Mesothelial cell of epicardium (in vitro differentiated cells): ENCODE measurements around the gene RDH12. TPM values are rescaled to one million over a fixed set of nuclear protein-coding genes. Genes with fewer than 3 reads are reported as not detected.
"Not testable (repeated sequence)": the region's sequence is repeated elsewhere in the genome, so short reads cannot be mapped to it uniquely, and the experiment has no call there.

Source experiments
- DNase-seq, 2 experiments: peaks; one replicate each; pipeline ENCODE4 v3.0.0; 2021; ENCODE audit warnings: low spot score in 2 of 2; ENCODE audit not compliant: unreplicated experiment in 2 of 2
- H3K27ac Mint-ChIP-seq: 2 replicates; pipeline ENCODE4 v1.8.0; 2021; ENCODE audit warnings: mixed read lengths
- H3K27me3 Mint-ChIP-seq: 2 replicates; pipeline ENCODE4 v1.8.0; 2021; ENCODE audit warnings: low read depth, mixed read lengths
- H3K36me3 Mint-ChIP-seq: 2 replicates; pipeline ENCODE4 v1.8.0; 2021; ENCODE audit warnings: mixed read lengths
- H3K4me1 Mint-ChIP-seq: 2 replicates; pipeline ENCODE4 v1.8.0; 2021; ENCODE audit warnings: mixed read lengths
- H3K4me3 Mint-ChIP-seq: 2 replicates; pipeline ENCODE4 v1.8.0; 2021; ENCODE audit warnings: mild to moderate bottlenecking, moderate library complexity, mixed read lengths
- H3K9me3 Mint-ChIP-seq: 2 replicates; pipeline ENCODE4 v1.8.0; 2021; ENCODE audit warnings: mixed read lengths
- total RNA-seq: library from RNA; stranded (reverse); gene quantifications from 3 replicates; pipeline ENCODE4 v1.2.1, GENCODE V29; 2021
- TF ChIP-seq, protein P1 (sequence below): fragments of 200-600 bp; sonication (generic); IDR thresholded peaks from one replicate; pipeline ENCODE4 v1.5.0; 2021; ENCODE audit warnings: antibody characterized with exemption; ENCODE audit not compliant: unreplicated experiment

RDH12 gene
- total RNA-seq, 1 donor from 2014 or later, result not detected

GRCh38 chr14:67704484-67705089 lies 2.9 kb downstream of the RDH12 start:
- Mint-ChIP-seq H3K36me3 (no peaks in the 10 kb centered on the region), H3K4me1 (no peaks in the 10 kb centered on the region), H3K27ac (no peak overlapping the region), H3K9me3 (no peaks in the 10 kb centered on the region), H3K4me3 (no peak overlapping the region), H3K27me3 (peaks cover 3% of the 10 kb centered on the region)
- DNase-seq, result no peak
- TF ChIP-seq, protein P1, sequence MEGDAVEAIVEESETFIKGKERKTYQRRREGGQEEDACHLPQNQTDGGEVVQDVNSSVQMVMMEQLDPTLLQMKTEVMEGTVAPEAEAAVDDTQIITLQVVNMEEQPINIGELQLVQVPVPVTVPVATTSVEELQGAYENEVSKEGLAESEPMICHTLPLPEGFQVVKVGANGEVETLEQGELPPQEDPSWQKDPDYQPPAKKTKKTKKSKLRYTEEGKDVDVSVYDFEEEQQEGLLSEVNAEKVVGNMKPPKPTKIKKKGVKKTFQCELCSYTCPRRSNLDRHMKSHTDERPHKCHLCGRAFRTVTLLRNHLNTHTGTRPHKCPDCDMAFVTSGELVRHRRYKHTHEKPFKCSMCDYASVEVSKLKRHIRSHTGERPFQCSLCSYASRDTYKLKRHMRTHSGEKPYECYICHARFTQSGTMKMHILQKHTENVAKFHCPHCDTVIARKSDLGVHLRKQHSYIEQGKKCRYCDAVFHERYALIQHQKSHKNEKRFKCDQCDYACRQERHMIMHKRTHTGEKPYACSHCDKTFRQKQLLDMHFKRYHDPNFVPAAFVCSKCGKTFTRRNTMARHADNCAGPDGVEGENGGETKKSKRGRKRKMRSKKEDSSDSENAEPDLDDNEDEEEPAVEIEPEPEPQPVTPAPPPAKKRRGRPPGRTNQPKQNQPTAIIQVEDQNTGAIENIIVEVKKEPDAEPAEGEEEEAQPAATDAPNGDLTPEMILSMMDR, result no peak

DNA sequence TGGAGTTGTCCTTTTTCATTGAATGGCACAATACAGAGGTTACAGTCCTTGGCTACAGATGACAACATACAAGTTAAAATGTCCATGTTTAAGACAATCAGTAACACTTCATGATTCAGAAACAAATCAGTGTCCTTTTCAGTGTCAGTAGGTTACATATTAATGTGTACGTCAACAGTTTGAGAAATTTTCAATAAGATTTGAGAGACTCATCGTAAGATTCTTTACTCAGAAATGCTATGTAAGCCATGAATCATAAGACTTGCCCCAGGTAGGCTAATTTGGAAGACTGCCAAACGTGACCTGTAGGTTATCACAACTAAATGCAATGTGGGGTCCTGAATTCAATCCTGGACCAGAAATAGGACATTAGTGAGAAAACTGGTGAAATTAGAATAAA lies 3.5 kb downstream of the RDH12 start:
- H3K4me3 Mint-ChIP-seq, result no peak overlapping the region
- TF ChIP-seq, protein P1, result no peak
- no peak for DNase-seq
- H3K27ac Mint-ChIP-seq, result no peak overlapping the region
- no peaks in the 10 kb centered on the region for H3K4me1 Mint-ChIP-seq
- H3K36me3 Mint-ChIP-seq, result peaks cover 3% of the 10 kb centered on the region
- H3K9me3 Mint-ChIP-seq, result peaks cover 4% of the 10 kb centered on the region
- peaks cover 3% of the 10 kb centered on the region for H3K27me3 Mint-ChIP-seq

GRCh38 chr14:67709346-67709745 lies 7.7 kb downstream of the RDH12 start:
- H3K36me3 Mint-ChIP-seq, H3K27me3 Mint-ChIP-seq, H3K4me3 Mint-ChIP-seq, DNase-seq, H3K27ac Mint-ChIP-seq, H3K4me1 Mint-ChIP-seq: not testable (repeated sequence)
- peaks cover 11% of the 10 kb centered on the region for H3K9me3 Mint-ChIP-seq

DNA sequence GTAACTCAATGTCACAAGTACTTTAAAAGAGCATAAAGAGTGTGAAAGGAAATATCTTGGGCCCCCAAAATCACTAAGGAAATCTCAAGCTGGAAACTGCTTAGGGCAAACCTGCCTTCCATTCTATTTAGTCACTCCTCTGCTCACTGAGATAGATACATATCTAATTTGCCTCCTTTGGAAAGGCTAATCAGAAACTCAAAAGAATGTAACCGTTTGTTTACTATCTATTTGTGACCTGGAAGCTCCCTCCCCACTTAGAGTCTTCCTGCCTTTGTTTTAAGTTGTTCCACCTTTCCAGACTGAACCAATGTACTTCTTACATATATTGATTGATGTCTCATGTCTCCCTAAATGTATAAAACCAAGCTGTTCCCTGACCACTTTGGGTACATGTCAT lies 8.1 kb downstream of the RDH12 start:
- peaks cover 11% of the 10 kb centered on the region for H3K9me3 Mint-ChIP-seq
- H3K36me3 Mint-ChIP-seq, H3K27ac Mint-ChIP-seq, H3K4me3 Mint-ChIP-seq, H3K27me3 Mint-ChIP-seq, DNase-seq, H3K4me1 Mint-ChIP-seq: not testable (repeated sequence)

DNA sequence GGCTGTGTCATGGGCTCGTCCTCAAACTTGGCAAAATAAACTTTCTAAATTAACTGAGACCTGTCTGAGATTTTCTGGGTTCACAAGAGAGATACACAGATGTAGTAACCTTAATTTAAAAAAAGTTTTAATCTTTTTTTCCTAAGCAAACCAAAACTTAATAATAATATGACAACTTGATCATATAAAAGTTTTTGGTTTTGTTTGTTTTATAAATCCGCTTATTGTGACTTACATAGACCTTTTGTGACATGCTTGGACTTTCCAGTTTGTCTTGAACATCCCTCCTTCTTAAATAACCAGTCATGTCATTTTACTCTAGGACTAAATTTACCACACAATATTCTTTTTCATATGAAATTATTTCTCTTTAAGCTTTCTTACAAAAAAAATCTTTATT lies 8.5 kb downstream of the RDH12 start:
- TF ChIP-seq, protein P1, result no peak
- no peak for DNase-seq
- no peaks in the 10 kb centered on the region for H3K4me1 Mint-ChIP-seq
- H3K4me3 Mint-ChIP-seq, result no peak overlapping the region
- peaks cover 11% of the 10 kb centered on the region for H3K9me3 Mint-ChIP-seq
- H3K36me3 Mint-ChIP-seq, result peaks cover 3% of the 10 kb centered on the region
- peaks cover 1% of the 10 kb centered on the region for H3K27me3 Mint-ChIP-seq
- H3K27ac Mint-ChIP-seq, result no peak overlapping the region

DNA sequence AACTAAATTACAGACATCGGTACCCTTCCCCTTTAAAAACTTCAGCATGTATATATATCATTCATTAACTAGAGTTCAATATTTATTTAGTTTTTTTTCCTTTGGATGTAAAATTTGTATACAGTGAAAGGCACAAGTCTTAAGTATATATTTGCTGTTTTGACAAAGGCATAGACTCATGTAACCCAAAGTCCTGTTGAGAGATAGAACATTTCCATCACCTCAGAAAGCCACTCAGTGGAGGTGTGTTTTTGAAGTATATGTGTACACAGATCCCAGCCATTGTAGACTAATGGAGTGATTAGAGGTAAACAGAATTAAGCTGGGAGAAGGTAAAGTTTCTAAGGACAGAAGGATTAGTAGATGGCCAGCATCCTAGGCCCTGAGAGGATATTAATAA lies 15.4 kb downstream of the RDH12 start:
- H3K27ac Mint-ChIP-seq, result no peak overlapping the region
- H3K9me3 Mint-ChIP-seq, result no peaks in the 10 kb centered on the region
- no peak for DNase-seq
- H3K4me3 Mint-ChIP-seq, result no peak overlapping the region
- TF ChIP-seq, protein P1, result no peak
- no peaks in the 10 kb centered on the region for H3K36me3 Mint-ChIP-seq
- no peaks in the 10 kb centered on the region for H3K4me1 Mint-ChIP-seq
- H3K27me3 Mint-ChIP-seq, result peaks cover 3% of the 10 kb centered on the region

DNA sequence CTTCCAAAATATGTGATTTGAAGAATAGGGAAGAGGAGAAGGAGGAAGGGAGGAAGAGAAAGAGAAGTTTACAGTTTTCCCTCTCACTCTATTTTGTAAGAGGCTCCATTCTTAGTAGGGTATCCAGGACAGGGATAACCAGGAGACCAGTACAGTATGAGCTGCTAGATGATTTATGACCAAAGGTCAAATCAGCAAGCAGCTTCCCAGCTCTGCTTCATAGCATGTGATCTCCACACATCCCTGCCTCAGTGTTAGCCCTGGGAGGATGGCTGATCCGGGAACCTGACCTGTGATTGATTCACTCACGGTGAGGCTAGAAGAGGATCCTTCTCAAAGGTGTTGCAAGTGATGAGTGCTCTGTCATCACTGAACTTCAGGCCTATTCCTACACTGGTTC lies 16.6 kb downstream of the RDH12 start:
- no peak for DNase-seq
- Mint-ChIP-seq H3K27ac (no peak overlapping the region), H3K9me3 (no peaks in the 10 kb centered on the region), H3K4me1 (no peaks in the 10 kb centered on the region), H3K27me3 (peaks cover 13% of the 10 kb centered on the region), H3K4me3 (no peak overlapping the region), H3K36me3 (no peaks in the 10 kb centered on the region)
- TF ChIP-seq, protein P1, result no peak

DNA sequence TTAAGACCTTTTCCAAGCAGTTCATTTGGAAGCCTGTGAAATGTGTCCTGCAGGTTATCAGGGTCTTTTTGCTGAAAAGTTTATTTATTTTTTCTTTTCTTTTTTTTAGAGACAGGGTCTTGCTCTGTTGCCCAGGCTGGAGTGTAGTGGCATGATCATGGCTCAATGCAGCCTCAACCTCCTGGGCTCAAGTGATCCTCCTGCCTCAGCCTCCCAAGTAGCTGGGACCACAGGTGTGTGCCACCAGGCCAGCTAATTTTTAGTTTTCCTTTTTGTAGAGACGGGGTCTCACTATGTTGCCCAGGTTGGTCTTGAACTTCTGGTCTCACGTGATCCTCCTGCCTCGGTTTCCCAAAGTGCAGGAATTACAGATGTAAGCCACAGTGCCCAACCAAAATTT lies 17.7 kb downstream of the RDH12 start:
- H3K27ac Mint-ChIP-seq, H3K36me3 Mint-ChIP-seq, H3K4me1 Mint-ChIP-seq, DNase-seq, H3K4me3 Mint-ChIP-seq, H3K9me3 Mint-ChIP-seq: not testable (repeated sequence)
- H3K27me3 Mint-ChIP-seq, result peaks cover 20% of the 10 kb centered on the region
